Neural cell (in vitro differentiated cells): Measurements from ENCODE around the gene PEAK1. TPM values are rescaled to one million over a fixed set of nuclear protein-coding genes. Genes with fewer than 3 reads are reported as not detected.

ENCODE experiments used
- H2AFZ ChIP-seq: fragments of 200-600, 300-800 bp; sonication (generic), shearing (Covaris generic); 2 replicates; pipeline ENCODE4 v1.6.0; 2014; ENCODE audit warnings: low read depth, mild to moderate bottlenecking, antibody characterized with exemption, low read length, moderate library complexity
- H3F3A ChIP-seq: fragments of 200-600 bp; shearing (Covaris generic); 2 replicates; pipeline ENCODE4 v1.6.1; 2016; ENCODE audit warnings: mild to moderate bottlenecking, moderate library complexity, mixed read lengths, antibody characterized with exemption, low read length; ENCODE audit not compliant: insufficient read depth, poor library complexity, severe bottlenecking
- H3K27ac ChIP-seq: fragments of 200-600, 300-800 bp; sonication (generic), shearing (Covaris generic); 2 replicates; pipeline ENCODE4 v1.5.1; 2014; ENCODE audit warnings: mild to moderate bottlenecking, low read length, moderate library complexity
- H3K27me3 ChIP-seq: fragments of 300-800, 200-600 bp; sonication (generic), shearing (Covaris generic); 2 replicates; pipeline ENCODE4 v1.6.0; 2014; ENCODE audit warnings: mild to moderate bottlenecking, low read depth, low read length, moderate library complexity; ENCODE audit not compliant: insufficient read depth
- H3K36me3 ChIP-seq: fragments of 300-800, 200-600 bp; sonication (generic), shearing (Covaris generic); 2 replicates; pipeline ENCODE4 v1.5.1; 2014; ENCODE audit warnings: mild to moderate bottlenecking, antibody characterized with exemption, low read length, moderate library complexity; ENCODE audit not compliant: insufficient read depth
- H3K4me2 ChIP-seq: fragments of 300-800, 200-600 bp; sonication (generic), shearing (Covaris generic); 2 replicates; pipeline ENCODE4 v1.6.0; 2014; ENCODE audit warnings: mild to moderate bottlenecking, low read length
- H3K4me3 ChIP-seq: fragments of 300-800, 200-600 bp; sonication (generic), shearing (Covaris generic); 2 replicates; pipeline ENCODE4 v1.5.1; 2014; ENCODE audit warnings: mild to moderate bottlenecking, low read length, moderate library complexity
- H3K79me2 ChIP-seq: fragments of 200-600 bp; shearing (Covaris generic); replicated peaks from 2 replicates; pipeline ENCODE4 v1.6.0; 2014; ENCODE audit warnings: mild to moderate bottlenecking, low read length, moderate library complexity; ENCODE audit not compliant: insufficient read depth
- H3K9ac ChIP-seq: fragments of 300-800, 200-600 bp; sonication (generic), shearing (Covaris generic); 2 replicates; pipeline ENCODE4 v1.6.1; 2016; ENCODE audit warnings: mild to moderate bottlenecking, low read length, mixed read lengths
- H3K9me2 ChIP-seq: fragments of 200-600 bp; shearing (Covaris generic); 2 replicates; pipeline ENCODE4 v1.6.1; 2016; ENCODE audit warnings: mild to moderate bottlenecking, low read length, mixed read lengths; ENCODE audit not compliant: insufficient read depth
- H3K9me3 ChIP-seq: fragments of 200-600, 300-800 bp; sonication (generic), shearing (Covaris generic); 2 replicates; pipeline ENCODE4 v1.6.1; 2016; ENCODE audit warnings: mild to moderate bottlenecking, mixed run types, low read length, moderate library complexity, mixed read lengths
- H4K20me1 ChIP-seq: fragments of 200-600 bp; shearing (Covaris generic); 2 replicates; pipeline ENCODE4 v1.6.1; 2016; ENCODE audit warnings: mild to moderate bottlenecking, mixed run types; ENCODE audit not compliant: insufficient read depth
- CTCF ChIP-seq: fragments of 450-650 bp; IDR thresholded peaks from 2 replicates; pipeline ENCODE4 v1.5.1; 2014; ENCODE audit warnings: antibody characterized with exemption, mild to moderate bottlenecking, moderate library complexity; ENCODE audit not compliant: poor library complexity, severe bottlenecking
- EP300 ChIP-seq: fragments of 450-650 bp; conservative IDR thresholded peaks from 2 replicates; pipeline ENCODE4 v1.6.1; 2014; ENCODE audit warnings: antibody characterized with exemption, mild to moderate bottlenecking, moderate library complexity; ENCODE audit not compliant: poor library complexity, severe bottlenecking
- EZH2 ChIP-seq: fragments of 200-600, 300-800 bp; shearing (Covaris generic), sonication (generic); IDR thresholded peaks from 2 replicates; pipeline ENCODE4 v1.6.1; 2014; ENCODE audit warnings: antibody characterized with exemption, low read length, borderline replicate concordance, mild to moderate bottlenecking; ENCODE audit not compliant: insufficient read depth, poor library complexity, severe bottlenecking
- MXI1 ChIP-seq: fragments of 450-650 bp; conservative IDR thresholded peaks from 2 replicates; pipeline ENCODE4 v1.6.1; 2014; ENCODE audit warnings: antibody characterized with exemption, mild to moderate bottlenecking; ENCODE audit not compliant: poor library complexity, severe bottlenecking
- POLR2AphosphoS5 ChIP-seq: IDR thresholded peaks from 2 replicates; pipeline ENCODE4 v1.6.1; 2012
- RAD21 ChIP-seq: fragments of 450-650 bp; conservative IDR thresholded peaks from 2 replicates; pipeline ENCODE4 v1.6.1; 2014; ENCODE audit warnings: antibody characterized with exemption, mild to moderate bottlenecking, moderate library complexity
- REST ChIP-seq: IDR thresholded peaks from 2 replicates; pipeline ENCODE4 v1.6.1; 2012; ENCODE audit warnings: borderline replicate concordance
- SMC3 ChIP-seq: fragments of 450-650 bp; conservative IDR thresholded peaks from 2 replicates; pipeline ENCODE4 v1.6.1; 2014; ENCODE audit warnings: antibody characterized with exemption, mild to moderate bottlenecking, moderate library complexity; ENCODE audit not compliant: poor library complexity
- TAF1 ChIP-seq: IDR thresholded peaks from 2 replicates; pipeline ENCODE4 v1.6.1; 2012; ENCODE audit warnings: low read depth
- polyA plus RNA-seq: library from polyadenylated mRNA; depleted of rRNA; stranded (reverse); fragments of >200 nt; gene quantifications from 2 replicates; pipeline ENCODE4 v1.2.3, GENCODE V29; 2014

Gene PEAK1
- polyA plus RNA-seq, 1 donor from 2014 or later: 5.8 TPM

GRCh38 chr15:77287385-77287784, 132.5 kb downstream of the PEAK1 start:
- no peaks in the 10 kb centered on the region for H3K9me3 ChIP-seq
- H3K4me2 ChIP-seq: no peak overlapping the region
- no peaks in the 10 kb centered on the region for H3K9me2 ChIP-seq
- H3F3A ChIP-seq: peaks cover 6% of the 10 kb centered on the region
- H3K4me3 ChIP-seq: no peak overlapping the region
- no peaks in the 10 kb centered on the region for H3K79me2 ChIP-seq
- H3K36me3 ChIP-seq: no peaks in the 10 kb centered on the region
- no peaks in the 10 kb centered on the region for H4K20me1 ChIP-seq
- no peak for TF ChIP-seq REST
- TF ChIP-seq SMC3: no peak
- TF ChIP-seq POLR2AphosphoS5: no peak
- no peak for TF ChIP-seq MXI1
- no peak for TF ChIP-seq TAF1
- TF ChIP-seq CTCF: no peak
- TF ChIP-seq RAD21: no peak
- no peak for TF ChIP-seq EZH2
- no peak for TF ChIP-seq EP300
- H3K27me3 ChIP-seq: no peaks in the 10 kb centered on the region
- no peak overlapping the region for H3K27ac ChIP-seq
- no peak overlapping the region for H3K9ac ChIP-seq
- H2AFZ ChIP-seq: no peak overlapping the region

GRCh38 chr15:77285057-77285997, 134.6 kb downstream of the PEAK1 start:
- no peaks in the 10 kb centered on the region for H3F3A ChIP-seq
- no peaks in the 10 kb centered on the region for H3K27me3 ChIP-seq
- H3K36me3 ChIP-seq: no peaks in the 10 kb centered on the region
- H3K4me2 ChIP-seq: no peak overlapping the region
- H3K9me3 ChIP-seq: no peaks in the 10 kb centered on the region
- H3K9ac ChIP-seq: no peak overlapping the region
- no peak overlapping the region for H2AFZ ChIP-seq
- no peaks in the 10 kb centered on the region for H3K9me2 ChIP-seq
- H3K79me2 ChIP-seq: no peaks in the 10 kb centered on the region
- no peaks in the 10 kb centered on the region for H4K20me1 ChIP-seq
- H3K27ac ChIP-seq: no peak overlapping the region
- H3K4me3 ChIP-seq: no peak overlapping the region
- TF ChIP-seq CTCF (no peak), POLR2AphosphoS5 (no peak), SMC3 (no peak), REST (no peak), TAF1 (no peak), RAD21 (no peak), EZH2 (no peak), EP300 (no peak), MXI1 (no peak)
